IMR-90 (cell line): Measurements from ENCODE around the gene SF3A1. TPM values are rescaled to one million over a fixed set of nuclear protein-coding genes. Genes with fewer than 3 reads are reported as not detected.
"Not testable (repeated sequence)": the region's sequence is repeated elsewhere in the genome, so short reads cannot be mapped to it uniquely, and the experiment has no call there.

ENCODE experiments used
- ATAC-seq: fragments of 200-7000 bp; cut with Tn5 transposase; 2 replicates; pipeline ENCODE4 v1.9.1; 2020; ENCODE audit warnings: low read depth, mild to moderate bottlenecking, moderate library complexity
- BruUV-seq: library from RNA; stranded (reverse); fragments of 400-500 nt; replicated peaks from 2 replicates; lab custom pipeline; 2021; lab: Mats Ljungman, UMichigan
- CTCF ChIA-PET: fragments of 300-600 bp; formaldehyde crosslinking; extraction: SDS; loops from one replicate; lab custom pipeline; 2021; ENCODE audit warnings: antibody characterized with exemption; lab: Yijun Ruan, JAX
- POLR2A ChIA-PET: fragments of 300-600 bp; sonication (Branson Sonifier 250); formaldehyde crosslinking; loops from one replicate; lab custom pipeline; 2022; ENCODE audit warnings: antibody characterized with exemption; ENCODE audit not compliant: unreplicated experiment; lab: Charles Lee
- DNase-seq: peaks from one replicate; pipeline ENCODE4 v3.0.0; 2013
- H2AFZ ChIP-seq: replicated peaks from 2 replicates; pipeline ENCODE3; 2013; ENCODE audit warnings: low read length, mild to moderate bottlenecking; ENCODE audit not compliant: poor library complexity
- H2AK5ac ChIP-seq: 2 replicates; pipeline ENCODE4 v1.6.1; 2013; ENCODE audit warnings: low read depth, low read length, inconsistent platforms
- H2AK9ac ChIP-seq: replicated peaks from 2 replicates; pipeline ENCODE3; 2013; ENCODE audit warnings: mild to moderate bottlenecking, low read depth, low read length, moderate library complexity; ENCODE audit not compliant: poor library complexity
- H2BK120ac ChIP-seq: 2 replicates; pipeline ENCODE4 v1.6.1; 2013; ENCODE audit warnings: low read depth, low read length, inconsistent platforms
- H2BK15ac ChIP-seq: 3 replicates; pipeline ENCODE4 v1.6.1; 2013; ENCODE audit warnings: low read depth, low read length, inconsistent platforms
- H2BK20ac ChIP-seq: 2 replicates; pipeline ENCODE4 v1.6.1; 2013; ENCODE audit warnings: low read depth, mild to moderate bottlenecking, inconsistent platforms, low read length, moderate library complexity
- H2BK5ac ChIP-seq: 2 replicates; pipeline ENCODE4 v1.6.1; 2013; ENCODE audit warnings: mild to moderate bottlenecking, low read depth, low read length, inconsistent platforms; ENCODE audit not compliant: poor library complexity, severe bottlenecking
- H3K14ac ChIP-seq: replicated peaks from 2 replicates; pipeline ENCODE4 v1.6.1; 2013; ENCODE audit warnings: low read depth, low read length, inconsistent platforms
- H3K18ac ChIP-seq: 2 replicates; pipeline ENCODE4 v1.6.1; 2013; ENCODE audit warnings: low read depth, low read length, control low read depth
- H3K23ac ChIP-seq: 2 replicates; pipeline ENCODE4 v1.6.1; 2013; ENCODE audit warnings: low read depth, low read length, inconsistent platforms
- H3K27ac ChIP-seq: 2 replicates; pipeline ENCODE4 v1.5.1; 2013; ENCODE audit warnings: mild to moderate bottlenecking, control low read depth, low read length; ENCODE audit not compliant: insufficient read depth
- H3K27me3 ChIP-seq: 2 replicates; pipeline ENCODE4 v1.6.1; 2013; ENCODE audit warnings: low read length; ENCODE audit not compliant: control insufficient read depth, insufficient read depth
- H3K36me3 ChIP-seq: 2 replicates; pipeline ENCODE4 v1.6.1; 2013; ENCODE audit warnings: low read length, mixed read lengths; ENCODE audit not compliant: control insufficient read depth, insufficient read depth
- H3K4ac ChIP-seq: 2 replicates; pipeline ENCODE4 v1.6.1; 2013; ENCODE audit warnings: low read depth, low read length, inconsistent platforms
- H3K4me1 ChIP-seq: 2 replicates; pipeline ENCODE4 v1.6.1; 2013; ENCODE audit warnings: low read length, mixed read lengths; ENCODE audit not compliant: control insufficient read depth, insufficient read depth
- H3K4me2 ChIP-seq: 2 replicates; pipeline ENCODE4 v1.6.1; 2013; ENCODE audit warnings: low read depth, mild to moderate bottlenecking, control low read depth, low read length, moderate library complexity
- H3K4me3 ChIP-seq: 2 replicates; pipeline ENCODE4 v1.5.1; 2013; ENCODE audit warnings: low read depth, mild to moderate bottlenecking, control low read depth, low read length, moderate library complexity; ENCODE audit not compliant: insufficient read depth
- H3K56ac ChIP-seq: 2 replicates; pipeline ENCODE4 v1.6.1; 2013; ENCODE audit warnings: low read length, inconsistent platforms; ENCODE audit not compliant: insufficient read depth; ENCODE audit errors: extremely low read depth
- H3K79me1 ChIP-seq, 2 experiments: 2 replicates each; pipeline ENCODE4 v1.6.1; 2013; ENCODE audit warnings: low read length in 2 of 2, inconsistent platforms in 1 of 2, low read depth in 1 of 2
- H3K9ac ChIP-seq: 2 replicates; pipeline ENCODE4 v1.6.1; 2013; ENCODE audit warnings: low read depth, low read length, control low read depth
- H3K9me1 ChIP-seq: 2 replicates; pipeline ENCODE4 v1.6.1; 2013; ENCODE audit warnings: low read length, inconsistent platforms; ENCODE audit not compliant: insufficient read depth
- H3K9me3 ChIP-seq: 2 replicates; pipeline ENCODE4 v1.6.1; 2013; ENCODE audit warnings: low read length; ENCODE audit not compliant: control insufficient read depth, insufficient read depth
- H4K20me1 ChIP-seq: 2 replicates; pipeline ENCODE4 v1.6.1; 2013; ENCODE audit warnings: low read length, inconsistent platforms; ENCODE audit not compliant: insufficient read depth
- H4K5ac ChIP-seq: 2 replicates; pipeline ENCODE4 v1.6.1; 2013; ENCODE audit warnings: mild to moderate bottlenecking, low read depth, low read length, control low read depth
- H4K8ac ChIP-seq, 2 experiments: 2 replicates each; pipeline ENCODE4 v1.6.1; 2013; ENCODE audit warnings: low read depth in 2 of 2, low read length in 2 of 2, control low read depth in 1 of 2, inconsistent platforms in 1 of 2
- H4K91ac ChIP-seq: 2 replicates; pipeline ENCODE4 v1.6.1; 2013; ENCODE audit warnings: low read depth, low read length, inconsistent platforms; ENCODE audit not compliant: insufficient read depth
- WGBS, 2 experiments: methylation state at CpG; one replicate each; pipeline versions ENCODE4 v1.1.5 to v1.1.7; 2013; ENCODE audit warnings: missing lambda C conversion rate in 2 of 2; ENCODE audit not compliant: insufficient read length in 1 of 2; ENCODE audit errors: extremely low coverage in 2 of 2; 5-methylcytosine and 5-hydroxymethylcytosine counted together
- dilution Hi-C: fragments of 300-500 bp; cut with HindIII; formaldehyde crosslinking; loops from one replicate; pipeline ENCODE4 v1.14.3; 2018; ENCODE audit warnings: low sequenced_read_pairs; ENCODE audit not compliant: unreplicated experiment
- in situ Hi-C: fragments of 300-500 bp; cut with MboI; formaldehyde crosslinking; loops from 3 replicates; pipeline ENCODE4 v1.14.3; 2019; ENCODE audit warnings: low sequenced_read_pairs, inconsistent platforms, mixed read lengths
- intact Hi-C: fragments of 100-400 bp; cut with micrococcal nuclease; formaldehyde crosslinking; loops from 2 replicates; pipeline ENCODE4 v1.10.0; 2022
- polyA plus RNA-seq, 3 experiments: library from polyadenylated mRNA; depleted of rRNA; stranded (reverse); fragments of >200 nt; gene quantifications; 2 replicates each; pipeline ENCODE4 v1.2.3, GENCODE V29; 2012; ENCODE audit warnings: low replicate concordance in 1 of 3
- total RNA-seq: library from RNA; depleted of rRNA; stranded (reverse); fragments of >200 nt; gene quantifications from 2 replicates; pipeline ENCODE4 v1.2.3, GENCODE V29; 2012

SF3A1 gene
- total and polyA plus RNA-seq, 2 of the 4 experiments (the other 2 are of a cell fraction), result 36.9 to 67.2 TPM

GRCh38 chr22:30401024-30401423 lies 44.3 kb upstream of the SF3A1 start:
- H3K14ac ChIP-seq, H2AK5ac ChIP-seq, CTCF ChIA-PET, H3K36me3 ChIP-seq, H2BK15ac ChIP-seq, H2AFZ ChIP-seq, DNase-seq, H2AK9ac ChIP-seq, H3K9ac ChIP-seq, H3K23ac ChIP-seq, H3K4me3 ChIP-seq, H3K9me3 ChIP-seq, H3K18ac ChIP-seq, H4K8ac ChIP-seq, ATAC-seq, H2BK120ac ChIP-seq, dilution Hi-C loops, POLR2A ChIA-PET, H3K4ac ChIP-seq, H3K56ac ChIP-seq, H3K4me2 ChIP-seq, H3K27ac ChIP-seq, H4K91ac ChIP-seq, H3K27me3 ChIP-seq, in situ Hi-C loops, H2BK20ac ChIP-seq, intact Hi-C loops, H2BK5ac ChIP-seq, H4K5ac ChIP-seq, BruUV-seq: not testable (repeated sequence)
- no CpG with 5 or more reads among the region's 3 CpGs for WGBS, 2 experiments
- peaks cover 14% of the 10 kb centered on the region for H3K4me1 ChIP-seq
- H3K79me1 ChIP-seq, result peaks cover 31 to 57% of the 10 kb centered on the region in 2 experiments
- H4K20me1 ChIP-seq, result peaks cover 18% of the 10 kb centered on the region
- peaks cover 14% of the 10 kb centered on the region for H3K9me1 ChIP-seq
